Muscle layer of duodenum (tissue), 2 donors: ENCODE measurements around the gene UNC13A.
"Not testable (repeated sequence)": the region's sequence is repeated elsewhere in the genome, so short reads cannot be mapped to it uniquely, and the experiment has no call there.

ENCODE experiments used
- H3K27ac ChIP-seq: one replicate; pipeline ENCODE4 v1.7.0; 2013; ENCODE audit warnings: mild to moderate bottlenecking, low read length
- H3K27me3 ChIP-seq: one replicate; pipeline ENCODE4 v1.7.0; 2013; ENCODE audit warnings: low read depth, mild to moderate bottlenecking, control low read depth, low read length
- H3K36me3 ChIP-seq, 2 donors: one replicate each; pipeline ENCODE4 v1.7.0; 2013; ENCODE audit warnings: low read length in 2 of 2, control low read depth in 1 of 2, mild to moderate bottlenecking in 1 of 2; ENCODE audit not compliant: insufficient read depth in 2 of 2, control insufficient read depth in 1 of 2
- H3K4me1 ChIP-seq, 2 donors: one replicate each; pipeline ENCODE4 v1.7.0; 2013; ENCODE audit warnings: low read length in 2 of 2, mild to moderate bottlenecking in 2 of 2, control low read depth in 1 of 2, moderate library complexity in 1 of 2; ENCODE audit not compliant: insufficient read depth in 2 of 2, control insufficient read depth in 1 of 2
- H3K4me3 ChIP-seq, 2 donors: one replicate each; pipeline ENCODE4 v1.7.0; 2013; ENCODE audit warnings: low read length in 2 of 2, low read depth in 1 of 2, mild to moderate bottlenecking in 1 of 2
- H3K9me3 ChIP-seq, 2 donors: one replicate each; pipeline ENCODE4 v1.7.0; 2013; ENCODE audit warnings: low read length in 2 of 2, control low read depth in 1 of 2, mild to moderate bottlenecking in 1 of 2; ENCODE audit not compliant: control insufficient read depth in 1 of 2
- donor health status: healthy.

UNC13A gene

DNA sequence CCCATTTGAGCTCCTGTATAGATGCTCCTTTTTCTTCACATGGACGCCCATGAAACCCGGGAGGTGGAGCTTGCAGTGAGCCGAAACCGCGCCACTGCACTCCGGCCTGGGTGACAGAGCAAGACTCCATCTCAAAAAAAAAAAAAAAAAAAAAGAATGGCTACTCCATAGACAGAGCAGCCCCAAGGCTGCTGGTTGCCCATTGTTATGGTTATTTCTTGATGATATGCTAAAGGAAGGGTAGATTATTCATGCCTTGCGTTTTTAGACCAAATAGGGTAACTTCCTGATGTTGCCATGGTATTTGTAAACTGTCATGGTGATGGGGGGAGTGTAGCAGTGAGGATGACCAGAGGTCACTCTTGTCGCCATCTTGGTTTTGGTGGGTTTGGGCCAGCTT, 90.1 kb downstream of the UNC13A start:
- H3K9me3 ChIP-seq, H3K4me3 ChIP-seq, H3K4me1 ChIP-seq, H3K27me3 ChIP-seq, H3K36me3 ChIP-seq, H3K27ac ChIP-seq: not testable (repeated sequence)

DNA sequence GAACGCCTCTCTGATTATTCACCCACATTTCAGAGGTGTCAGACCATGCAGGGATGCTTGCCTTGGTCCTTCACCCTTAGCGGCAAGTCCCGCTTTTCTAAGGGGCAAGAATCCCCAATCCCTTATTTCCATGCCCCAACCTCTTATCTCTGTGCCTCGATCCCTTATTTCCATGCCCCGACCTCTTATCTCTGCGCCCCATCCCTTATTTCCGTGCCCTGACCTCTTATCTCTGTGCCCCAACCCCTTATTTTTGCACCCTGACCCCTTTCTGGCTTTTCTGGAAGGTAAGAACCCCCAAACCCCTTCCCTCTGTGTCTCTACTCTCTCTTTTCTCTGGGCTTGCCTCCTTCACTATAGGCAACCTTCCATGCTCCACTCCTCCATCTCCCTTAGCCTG, 93.9 kb downstream of the UNC13A start:
- H3K4me3 ChIP-seq, H3K9me3 ChIP-seq, H3K27me3 ChIP-seq, H3K4me1 ChIP-seq, H3K27ac ChIP-seq, H3K36me3 ChIP-seq: not testable (repeated sequence)

DNA sequence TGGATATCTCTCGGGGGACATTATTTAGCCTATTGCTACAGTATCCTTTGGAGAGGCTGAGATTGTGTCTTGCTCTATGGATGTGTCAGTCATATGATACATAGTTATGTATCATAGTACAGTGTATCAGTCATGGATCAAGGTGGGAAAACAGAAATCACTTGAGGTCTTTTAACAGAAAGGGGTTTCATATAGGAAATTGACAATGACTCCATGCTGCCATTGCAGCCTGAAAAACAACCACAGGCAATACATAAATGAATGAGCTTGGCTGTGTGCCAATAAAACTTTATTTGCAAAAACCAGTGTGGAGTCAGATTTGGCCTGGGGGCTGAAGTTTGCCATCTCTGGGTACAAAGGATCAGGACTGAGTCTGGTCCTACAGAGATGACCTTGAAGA, 97.3 kb downstream of the UNC13A start:
- Histone ChIP-seq H3K4me3 (no peak overlapping the region), H3K27me3 (no peaks in the 10 kb centered on the region), H3K9me3 (no peaks in the 10 kb centered on the region), H3K4me1 (no peaks in the 10 kb centered on the region), H3K27ac (no peak overlapping the region), H3K36me3 (no peaks in the 10 kb centered on the region)

DNA sequence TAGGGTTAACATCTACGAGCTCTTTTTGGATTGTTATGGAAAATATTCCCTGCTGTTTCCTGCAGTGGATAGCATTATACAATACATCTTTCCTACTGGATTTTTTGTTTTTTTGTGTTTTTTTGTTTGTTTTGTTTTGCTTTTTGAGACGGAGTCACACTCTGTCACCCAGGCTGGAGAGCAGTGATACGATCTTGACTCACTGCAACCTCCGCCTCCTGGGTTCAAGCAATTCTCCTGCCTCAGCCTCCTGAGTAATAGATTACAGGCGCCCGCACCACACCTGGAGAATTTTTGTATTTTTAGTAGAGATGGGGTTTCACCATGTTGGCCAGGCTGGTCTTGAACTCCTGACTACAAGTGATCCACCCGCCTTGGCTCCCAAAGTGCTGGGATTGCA, 102.8 kb downstream of the UNC13A start:
- not testable (repeated sequence) for H3K27me3 ChIP-seq, H3K9me3 ChIP-seq, H3K4me3 ChIP-seq, H3K27ac ChIP-seq, H3K4me1 ChIP-seq
- peaks cover 12 to 25% of the 10 kb centered on the region in 2 donors for H3K36me3 ChIP-seq

DNA sequence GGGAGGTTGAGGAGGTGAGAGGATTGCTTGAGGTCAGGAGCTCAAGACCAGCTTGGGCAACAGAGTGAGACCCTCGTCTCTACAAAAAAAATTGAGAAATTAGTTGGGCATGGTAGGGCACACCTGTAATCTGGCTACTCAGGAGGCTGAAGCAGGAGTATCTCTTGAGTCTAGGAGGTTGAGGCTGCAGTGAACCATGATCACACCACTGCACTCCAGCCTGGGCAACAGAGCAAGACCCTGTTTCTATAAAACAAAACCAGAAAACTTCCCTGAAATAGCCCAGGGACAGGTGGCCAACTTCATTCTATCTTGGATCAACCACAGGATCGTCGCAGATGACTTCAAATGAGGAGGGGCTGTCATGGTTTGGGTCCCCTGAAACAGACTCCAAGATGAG, 104.0 kb downstream of the UNC13A start:
- Histone ChIP-seq H3K27me3 (no peaks in the 10 kb centered on the region), H3K9me3 (no peaks in the 10 kb centered on the region), H3K27ac (no peak overlapping the region), H3K36me3 (peaks cover 12 to 28% of the 10 kb centered on the region in 2 donors), H3K4me1 (no peaks in the 10 kb centered on the region), H3K4me3 (no peak overlapping the region)

DNA sequence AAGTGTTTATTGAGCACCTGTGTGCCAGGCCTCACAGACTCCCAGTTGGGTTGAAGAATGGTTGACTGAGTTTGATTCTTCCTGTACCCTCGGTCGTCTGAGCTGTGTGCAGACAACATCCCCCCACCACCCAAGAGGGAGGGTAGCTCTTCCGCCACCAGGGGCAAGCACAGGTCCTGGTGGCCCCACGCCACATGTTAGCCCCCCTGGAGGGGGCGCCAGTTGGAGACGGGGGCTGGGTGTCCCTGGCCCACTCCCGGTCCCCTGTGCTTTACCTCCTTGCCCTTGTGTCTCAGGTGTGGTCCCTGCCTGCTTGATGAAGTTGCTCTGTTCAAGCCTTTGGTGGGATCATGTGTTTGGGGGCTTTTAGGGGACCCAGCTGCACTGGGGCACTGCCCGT, 105.5 kb downstream of the UNC13A start:
- Histone ChIP-seq H3K27ac (no peak overlapping the region), H3K27me3 (no peaks in the 10 kb centered on the region), H3K4me1 (no peaks in the 10 kb centered on the region), H3K36me3 (peaks cover 18 to 39% of the 10 kb centered on the region in 2 donors), H3K4me3 (no peak overlapping the region), H3K9me3 (no peaks in the 10 kb centered on the region)

DNA sequence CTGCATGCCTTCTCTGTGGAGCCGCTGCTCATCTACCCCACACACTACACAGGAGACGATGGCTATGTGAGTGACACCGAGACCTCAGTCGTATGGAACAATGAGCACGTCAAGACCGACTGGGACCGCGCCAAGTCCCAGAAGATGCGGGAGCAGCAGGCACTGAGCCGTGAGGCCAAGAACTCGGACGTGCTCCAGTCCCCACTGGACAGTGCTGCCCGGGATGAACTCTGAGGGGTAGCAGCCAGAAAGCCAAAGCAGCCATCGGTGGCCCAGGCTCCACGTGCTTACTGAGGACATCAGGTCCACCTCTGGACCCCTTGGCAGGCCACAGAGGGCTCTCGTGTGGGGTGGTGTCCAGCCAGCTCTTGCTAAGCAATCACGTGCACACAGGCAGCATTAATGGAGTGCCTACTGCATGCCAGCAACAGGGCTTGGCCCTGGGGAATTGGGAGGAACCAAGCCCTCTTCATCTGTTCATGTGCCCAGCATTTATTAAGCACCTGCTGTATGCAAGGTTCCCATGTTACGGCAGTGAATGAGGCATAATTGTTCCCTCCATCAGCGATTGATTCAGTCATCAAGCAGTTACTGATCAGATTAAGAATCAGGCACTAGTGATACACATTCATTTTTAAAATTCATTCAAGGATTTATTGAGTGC, 106.8 kb downstream of the UNC13A start:
- no peak overlapping the region for H3K4me3 ChIP-seq
- no peaks in the 10 kb centered on the region for H3K9me3 ChIP-seq
- H3K27me3 ChIP-seq = no peaks in the 10 kb centered on the region
- H3K27ac ChIP-seq = no peak overlapping the region
- no peaks in the 10 kb centered on the region for H3K4me1 ChIP-seq
- H3K36me3 ChIP-seq = peaks cover 18 to 40% of the 10 kb centered on the region in 2 donors

DNA sequence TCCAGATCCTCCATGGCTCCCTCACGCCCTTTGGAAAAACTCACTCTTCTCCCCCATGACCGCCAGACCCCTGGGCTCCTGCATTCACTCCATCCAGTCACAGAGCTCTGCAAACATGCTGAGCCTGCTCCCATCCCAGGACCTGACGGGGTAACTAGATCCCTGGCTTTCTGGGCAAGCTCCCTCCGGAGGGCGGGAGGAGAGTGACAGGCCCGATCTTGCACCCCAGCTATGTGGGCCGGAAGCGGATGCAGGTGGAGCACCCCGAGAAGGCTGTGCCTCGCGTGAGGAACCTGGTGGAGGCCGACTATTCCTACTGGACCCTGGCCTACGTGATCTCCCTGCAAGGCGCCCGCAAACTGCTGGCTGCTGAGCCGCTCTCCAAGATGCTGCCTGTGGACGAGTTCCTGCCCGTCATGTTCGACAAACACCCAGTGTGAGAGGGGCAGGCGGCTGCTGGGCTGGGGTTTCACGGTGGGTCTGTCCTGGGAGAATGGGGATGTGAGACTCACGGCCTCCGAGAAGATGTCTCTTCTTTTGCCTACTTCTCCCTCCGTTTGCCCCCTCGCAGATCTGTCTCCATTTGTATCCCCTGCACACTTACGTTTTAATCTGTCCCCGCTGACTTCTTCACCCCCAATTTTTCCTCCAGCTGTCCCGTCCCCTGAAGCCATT, 107.5 kb downstream of the UNC13A start:
- Histone ChIP-seq H3K9me3 (no peaks in the 10 kb centered on the region), H3K36me3 (peaks cover 25 to 40% of the 10 kb centered on the region in 2 donors)

DNA sequence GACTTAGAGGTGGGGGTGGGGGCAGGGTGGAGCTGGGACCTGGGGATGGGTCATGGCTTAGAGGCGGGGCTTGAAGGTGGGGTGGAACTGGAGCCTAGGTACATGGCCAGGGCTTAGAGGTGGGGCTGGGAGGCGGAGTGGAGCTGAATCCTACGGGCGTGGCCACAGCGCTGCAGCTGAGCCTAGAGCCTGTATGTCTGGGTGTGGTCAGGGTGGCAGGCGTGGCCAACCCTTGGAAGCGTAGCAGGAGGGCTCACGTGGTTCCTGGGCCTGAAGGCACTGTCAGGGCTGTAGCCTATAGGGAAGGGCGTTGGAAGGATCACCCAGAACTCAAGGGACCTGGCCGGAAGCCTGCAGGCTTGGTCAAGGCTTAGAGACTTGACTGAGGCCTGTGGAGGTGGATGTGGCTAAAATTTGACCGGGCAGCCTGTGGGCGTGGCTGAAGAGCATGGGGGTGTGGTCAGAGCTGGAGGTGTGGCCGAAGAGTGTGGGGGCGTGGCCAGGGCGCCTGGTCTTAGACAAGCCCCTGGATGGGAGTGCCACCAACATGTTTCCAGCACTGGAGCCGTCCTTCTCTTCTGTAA, 108.4 kb downstream of the UNC13A start:
- Histone ChIP-seq H3K36me3 (peaks cover 25 to 43% of the 10 kb centered on the region in 2 donors), H3K27ac (no peak overlapping the region), H3K4me1 (no peaks in the 10 kb centered on the region), H3K27me3 (no peaks in the 10 kb centered on the region), H3K4me3 (no peak overlapping the region), H3K9me3 (no peaks in the 10 kb centered on the region)

More for the DNA sequence above, 107.5 kb downstream of the UNC13A start:
- H3K4me3 ChIP-seq = no peak overlapping the region
- no peak overlapping the region for H3K27ac ChIP-seq
- no peaks in the 10 kb centered on the region for H3K27me3 ChIP-seq
- H3K4me1 ChIP-seq = no peaks in the 10 kb centered on the region

DNA sequence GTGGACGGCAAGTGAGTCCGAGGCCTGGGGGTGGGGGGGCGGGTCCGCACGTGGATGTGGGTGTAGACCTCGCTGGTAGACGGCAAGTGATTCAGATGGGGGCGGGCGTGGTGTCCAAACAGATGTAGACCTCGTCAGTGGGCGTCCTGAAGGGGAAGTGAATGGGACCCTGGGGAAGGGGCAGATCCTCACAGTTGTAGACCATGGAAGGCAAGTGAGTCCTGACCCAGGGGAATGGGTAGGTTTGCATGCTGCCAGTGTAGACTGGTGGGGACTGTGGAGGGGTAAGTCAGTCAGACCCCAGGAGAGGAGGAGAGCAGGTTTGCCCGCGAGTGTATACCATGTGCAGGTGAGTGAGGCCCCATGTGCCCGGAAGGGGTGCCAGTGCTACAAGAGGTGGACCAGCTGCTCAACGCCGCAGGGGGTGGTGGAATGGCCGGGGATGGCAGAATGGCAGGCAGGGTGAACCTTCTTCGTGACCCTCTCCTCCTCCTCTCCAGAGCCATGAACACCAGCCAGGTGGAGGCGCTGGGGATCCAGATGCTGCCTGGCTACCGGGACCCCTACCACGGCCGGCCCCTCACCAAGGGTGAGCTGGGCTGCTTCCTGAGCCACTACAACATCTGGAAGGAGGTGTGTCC, 110.6 kb downstream of the UNC13A start:
- Histone ChIP-seq H3K27me3 (no peaks in the 10 kb centered on the region), H3K27ac (no peak overlapping the region), H3K36me3 (peaks cover 27 to 46% of the 10 kb centered on the region in 2 donors), H3K4me1 (no peaks in the 10 kb centered on the region), H3K4me3 (no peak overlapping the region), H3K9me3 (no peaks in the 10 kb centered on the region)

DNA sequence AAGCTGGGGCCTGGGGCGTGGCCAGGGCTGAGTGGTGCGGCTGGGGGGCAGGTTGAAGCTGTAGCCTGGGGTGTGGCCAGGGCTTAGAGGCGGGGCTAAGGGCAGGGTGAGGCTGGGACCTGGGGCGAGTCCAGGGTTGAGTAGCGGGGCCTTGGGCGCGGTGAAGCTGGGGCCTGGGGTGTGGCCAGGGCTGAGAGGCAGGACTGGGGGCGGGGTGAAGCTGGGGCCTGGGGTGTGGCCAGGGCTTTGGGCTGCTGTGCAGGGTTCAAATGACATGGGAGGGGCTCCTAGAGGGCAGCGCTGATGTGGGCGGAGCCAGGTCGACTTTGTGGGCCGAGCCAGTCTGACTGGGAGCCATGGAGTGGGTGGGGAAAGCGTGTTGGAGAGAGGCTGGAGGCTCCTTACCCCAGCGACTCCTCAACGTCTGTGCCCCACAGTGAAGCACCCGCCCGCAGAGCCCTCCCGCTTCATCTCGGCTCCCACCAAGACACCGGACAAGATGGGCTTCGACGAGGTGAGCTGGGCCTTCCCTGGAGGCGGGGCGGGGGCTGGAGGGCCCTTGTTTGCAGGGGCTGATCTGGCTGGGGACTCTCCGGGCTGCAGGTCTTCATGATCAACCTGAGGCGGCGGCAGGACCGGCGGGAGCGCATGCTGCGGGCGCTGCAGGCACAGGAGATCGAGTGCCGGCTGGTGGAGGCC, 111.2 kb downstream of the UNC13A start:
- H3K27me3 ChIP-seq = no peaks in the 10 kb centered on the region

More for the DNA sequence above, 111.2 kb downstream of the UNC13A start:
- Histone ChIP-seq H3K4me3 (no peak overlapping the region), H3K4me1 (no peaks in the 10 kb centered on the region), H3K27ac (no peak overlapping the region), H3K36me3 (peaks cover 27 to 46% of the 10 kb centered on the region in 2 donors), H3K9me3 (no peaks in the 10 kb centered on the region)
